HepG2 (cell line): Measurements from ENCODE around the gene MAPK8IP3. TPM values are rescaled to one million over a fixed set of nuclear protein-coding genes. Genes with fewer than 3 reads are reported as not detected.

ENCODE experiments used
- AKAP8 ChIP-seq: sonication (generic); formaldehyde crosslinking; IDR thresholded peaks from 2 replicates; pipeline ENCODE4 v1.5.1; 2020; ENCODE audit warnings: mild to moderate bottlenecking, missing genetic modification reagents
- ATM ChIP-seq: fragments of 450-650 bp; IDR thresholded peaks from 2 replicates; pipeline ENCODE4 v1.7.1; 2017; ENCODE audit warnings: mild to moderate bottlenecking, borderline replicate concordance
- BATF2 ChIP-seq: sonication (generic); formaldehyde crosslinking; IDR thresholded peaks from 2 replicates; pipeline ENCODE4 v1.8.0; 2022; ENCODE audit warnings: mild to moderate bottlenecking, missing genetic modification reagents, moderate library complexity
- DNMT3B ChIP-seq: conservative IDR thresholded peaks from 2 replicates; pipeline ENCODE4 v1.6.1; 2016; ENCODE audit warnings: missing biosample characterization, control low read depth
- DR1 ChIP-seq: sonication (generic); formaldehyde crosslinking; IDR thresholded peaks from 2 replicates; pipeline ENCODE4 v1.8.0; 2021; ENCODE audit warnings: mild to moderate bottlenecking, missing genetic modification reagents, inconsistent platforms
- ELF3 ChIP-seq: IDR thresholded peaks from 2 replicates; pipeline ENCODE4 v1.6.1; 2016; ENCODE audit warnings: missing genetic modification reagents, missing compliant biosample characterization
- FOXC1 ChIP-seq: sonication (generic); formaldehyde crosslinking; IDR thresholded peaks from 2 replicates; pipeline ENCODE4 v1.8.0; 2022; ENCODE audit warnings: mild to moderate bottlenecking, missing genetic modification reagents, borderline replicate concordance
- FOXO1 ChIP-seq: sonication (generic); formaldehyde crosslinking; IDR thresholded peaks from 2 replicates; pipeline ENCODE4 v1.4.0; 2020; ENCODE audit warnings: missing genetic modification reagents
- GABPB1 ChIP-seq: IDR thresholded peaks from 2 replicates; pipeline ENCODE4 v1.6.1; 2016; ENCODE audit warnings: mild to moderate bottlenecking, missing genetic modification reagents, moderate library complexity, missing compliant biosample characterization
- HES4 ChIP-seq: sonication (generic); formaldehyde crosslinking; IDR thresholded peaks from 2 replicates; pipeline ENCODE4 v1.9.0; 2021; ENCODE audit warnings: mild to moderate bottlenecking, missing genetic modification reagents, borderline replicate concordance
- KDM2A ChIP-seq: sonication (generic); formaldehyde crosslinking; IDR thresholded peaks from 2 replicates; pipeline ENCODE4 v1.4.0; 2020; ENCODE audit warnings: low read depth, missing genetic modification reagents, borderline replicate concordance
- KDM3A ChIP-seq: IDR thresholded peaks from 2 replicates; pipeline ENCODE4 v1.6.1; 2018; ENCODE audit warnings: low read depth, missing compliant biosample characterization
- LCORL ChIP-seq, 2 experiments: fragments of 450-650 bp in 1 of 2; sonication (generic) in 1 of 2; formaldehyde crosslinking in 1 of 2; IDR thresholded peaks; 2 replicates each; pipeline versions ENCODE4 v1.5.0 to v1.6.1; 2017 to 2020; ENCODE audit warnings: antibody characterized with exemption in 1 of 2, missing genetic modification reagents in 1 of 2
- MAZ ChIP-seq, 2 experiments: sonication (generic) in 1 of 2; formaldehyde crosslinking in 1 of 2; IDR thresholded peaks; 2 replicates each; pipeline versions ENCODE4 v1.5.0 to v1.6.1; 2012 to 2020; ENCODE audit warnings: low read depth in 2 of 2, mild to moderate bottlenecking in 2 of 2, borderline replicate concordance in 1 of 2, improper control_type of control experiment in 1 of 2, low read length in 1 of 2, missing genetic modification reagents in 1 of 2, moderate library complexity in 1 of 2
- RCOR2 ChIP-seq: IDR thresholded peaks from 2 replicates; pipeline ENCODE4 v1.6.1; 2016; ENCODE audit warnings: missing biosample characterization, missing genetic modification reagents
- REPIN1 ChIP-seq: sonication (generic); formaldehyde crosslinking; IDR thresholded peaks from 2 replicates; pipeline ENCODE4 v1.8.0; 2022; ENCODE audit warnings: missing genetic modification reagents, low read depth, mild to moderate bottlenecking, borderline replicate concordance
- RXRA ChIP-seq: sonication (generic); formaldehyde crosslinking; IDR thresholded peaks from 2 replicates; pipeline ENCODE4 v1.5.1; 2020; ENCODE audit warnings: missing genetic modification reagents
- SPEN ChIP-seq: sonication (generic); formaldehyde crosslinking; IDR thresholded peaks from 2 replicates; pipeline ENCODE4 v1.5.1; 2020; ENCODE audit warnings: low read depth, mild to moderate bottlenecking, missing genetic modification reagents
- TAF1 ChIP-seq: sonication (generic); formaldehyde crosslinking; IDR thresholded peaks from 2 replicates; pipeline ENCODE4 v1.4.0; 2020; ENCODE audit warnings: missing genetic modification reagents
- TGIF2 ChIP-seq: IDR thresholded peaks from 2 replicates; pipeline ENCODE4 v1.6.1; 2016; ENCODE audit warnings: control low read depth, missing compliant biosample characterization
- THAP8 ChIP-seq: sonication (generic); formaldehyde crosslinking; IDR thresholded peaks from 2 replicates; pipeline ENCODE4 v1.5.1; 2020; ENCODE audit warnings: missing genetic modification reagents, mild to moderate bottlenecking, borderline replicate concordance
- TOPORS ChIP-seq: sonication (generic); formaldehyde crosslinking; IDR thresholded peaks from 2 replicates; pipeline ENCODE4 v1.8.0; 2023; ENCODE audit warnings: mild to moderate bottlenecking, missing genetic modification reagents
- WIZ ChIP-seq: sonication (generic); formaldehyde crosslinking; IDR thresholded peaks from 2 replicates; pipeline ENCODE4 v1.5.1; 2020; ENCODE audit warnings: mild to moderate bottlenecking, missing genetic modification reagents
- ZFP37 ChIP-seq: sonication (generic); formaldehyde crosslinking; IDR thresholded peaks from 2 replicates; pipeline ENCODE4 v1.4.0; 2020; ENCODE audit warnings: missing genetic modification reagents, borderline replicate concordance
- ZNF430 ChIP-seq: sonication (generic); formaldehyde crosslinking; IDR thresholded peaks from 2 replicates; pipeline ENCODE4 v1.9.0; 2021; ENCODE audit warnings: mild to moderate bottlenecking, missing genetic modification reagents
- ZNF432 ChIP-seq: sonication (generic); formaldehyde crosslinking; IDR thresholded peaks from 2 replicates; pipeline ENCODE4 v1.5.0; 2020; ENCODE audit warnings: missing genetic modification reagents, mild to moderate bottlenecking, borderline replicate concordance
- ZNF547 ChIP-seq: sonication (generic); formaldehyde crosslinking; IDR thresholded peaks from 2 replicates; pipeline ENCODE4 v1.5.1; 2020; ENCODE audit warnings: mild to moderate bottlenecking, missing genetic modification reagents
- ZNF670 ChIP-seq: sonication (generic); formaldehyde crosslinking; IDR thresholded peaks from 2 replicates; pipeline ENCODE4 v1.8.0; 2022; ENCODE audit warnings: mild to moderate bottlenecking, missing genetic modification reagents, borderline replicate concordance
- ZNF704 ChIP-seq: sonication (generic); formaldehyde crosslinking; IDR thresholded peaks from 2 replicates; pipeline ENCODE4 v1.8.1; 2023; ENCODE audit warnings: mild to moderate bottlenecking, inconsistent platforms, moderate library complexity, missing genetic modification reagents, borderline replicate concordance
- polyA plus RNA-seq, 8 experiments: library from polyadenylated mRNA; depleted of rRNA in 3 of 8; stranded (reverse) in 7 of 8; unstranded in 1 of 8; fragments of >200 nt; fragmentation: Illumina TruSeq in 4 of 8; extraction: Trizol in 4 of 8; gene quantifications; 2 replicates each; pipeline versions ENCODE4 v1.2.1 to v1.2.3, GENCODE V29; 2011 to 2016; ENCODE audit warnings: low read depth in 4 of 8, missing spikeins in 1 of 8, mixed read lengths in 1 of 8; ENCODE audit not compliant: insufficient read depth in 1 of 8
- total RNA-seq, 5 experiments: library from RNA; depleted of rRNA; stranded (reverse); fragments of >200 nt; fragmentation: Illumina TruSeq; extraction: Trizol; gene quantifications; 2 replicates each; pipeline ENCODE4 v1.2.3, GENCODE V29; 2016; ENCODE audit warnings: low read depth in 1 of 5

Gene MAPK8IP3
- total and polyA plus RNA-seq, 2 of the 13 experiments (the other 11 are each of a cell fraction or from before 2014, with no cell fraction given), result 25.1 to 41.7 TPM

GRCh38 chr16:1772908-1773702 is 67.1 kb downstream of the MAPK8IP3 start, which contains the start of gene MRPS34 (continued):
- 0 out of 2 replicates have a peak, but pooled peaks have one; percentile 48 for TF ChIP-seq WIZ
- peak; percentile 94 for TF ChIP-seq REPIN1 (CRISPR knock-in tag)
- TF ChIP-seq ZNF704 (CRISPR knock-in tag), result peak; percentile 63
- peak; percentile 79 for TF ChIP-seq RXRA (CRISPR knock-in tag)
- 0 out of 2 replicates have a peak, but pooled peaks have one; percentile 20 for TF ChIP-seq DR1 (CRISPR knock-in tag)
- TF ChIP-seq ZNF432 (CRISPR knock-in tag), result no peak
- TF ChIP-seq RCOR2 (CRISPR knock-in tag), result no peak
- peak; percentile 92 for TF ChIP-seq SPEN (CRISPR knock-in tag)
- TF ChIP-seq TOPORS (CRISPR knock-in tag), result peak; percentile 86
- no peak for TF ChIP-seq THAP8 (CRISPR knock-in tag)
- TF ChIP-seq KDM2A, result peak; percentile 98
- TF ChIP-seq TGIF2 (CRISPR knock-in tag), result peak; percentile 74
- peak; percentile 65 for TF ChIP-seq ZNF547
- 0 out of 2 replicates have a peak, but pooled peaks have one; percentile 65 for TF ChIP-seq ZFP37 (CRISPR knock-in tag)
- TF ChIP-seq BATF2 (CRISPR knock-in tag), result peak; percentile 97
- TF ChIP-seq ATM, result no peak
- TF ChIP-seq ZNF670, result peak; percentile 67
- TF ChIP-seq AKAP8 (CRISPR knock-in tag), result no peak; the same call in 1 of the 2 replicates
- peak; percentile 79; the same call in 1 of the 2 replicates for TF ChIP-seq MAZ (IDR thresholded peaks at IDR 0.05; ENCODE audit: borderline replicate concordance, low read depth, low read length)
- TF ChIP-seq MAZ (CRISPR knock-in tag; IDR thresholded peaks at IDR 0.05; ENCODE audit: low read depth), result peak; percentile 98
- peak; percentile 71 for TF ChIP-seq ZNF430 (CRISPR knock-in tag)
- peak; percentile 98 for TF ChIP-seq GABPB1 (CRISPR knock-in tag)
- 0 out of 2 replicates have a peak, but pooled peaks have one; percentile 66 for TF ChIP-seq KDM3A (CRISPR knock-in tag)
- no peak for TF ChIP-seq HES4 (CRISPR knock-in tag)
- TF ChIP-seq FOXO1 (CRISPR knock-in tag), result peak; percentile 60; the same call in 1 of the 2 replicates
- peak; percentile 51 for TF ChIP-seq ELF3 (CRISPR knock-in tag)
- peak; percentile 99 for TF ChIP-seq TAF1
- no peak for TF ChIP-seq DNMT3B (CRISPR knock-in tag)
- TF ChIP-seq FOXC1, result peak; percentile 78; the same call in 1 of the 2 replicates
- no peak for TF ChIP-seq LCORL (IDR thresholded peaks at IDR 0.05)
- peak; percentile 74 for TF ChIP-seq LCORL (CRISPR knock-in tag; IDR thresholded peaks at IDR 0.05)
